H1 (cell line): Measurements from ENCODE around the gene TFF3. TPM values are rescaled to one million over a fixed set of nuclear protein-coding genes. Genes with fewer than 3 reads are reported as not detected.

ENCODE experiments used
- CTCF ChIA-PET: fragments of 300-600 bp; sonication (Branson Sonifier 250); formaldehyde crosslinking; loops from one replicate; lab custom pipeline; 2021; ENCODE audit not compliant: partially characterized antibody; lab: Charles Lee
- POLR2A ChIA-PET: fragments of 300-600 bp; sonication (Branson Sonifier 250); formaldehyde crosslinking; loops from one replicate; lab custom pipeline; 2021; ENCODE audit warnings: inconsistent platforms; ENCODE audit not compliant: partially characterized antibody; lab: Charles Lee
- DNase-seq, 2 experiments: peaks; one replicate each; pipeline versions ENCODE4 v3.0.0 to v3.0.0-alpha.2; 2010 to 2022; ENCODE audit warnings: low spot score in 2 of 2, low read depth in 1 of 2, mixed read lengths in 1 of 2
- FAIRE-seq: peaks from 2 replicates; lab custom pipeline; 2011; peaks lifted over from hg19 to GRCh38; lab: Jason Lieb, UNC
- H2AFZ ChIP-seq: 2 replicates; pipeline ENCODE4 v1.8.1; 2012; ENCODE audit warnings: low read length, inconsistent platforms
- H2AK5ac ChIP-seq: 2 replicates; pipeline ENCODE4 v1.6.1; 2013; ENCODE audit warnings: low read depth, low read length
- H2BK120ac ChIP-seq: replicated peaks from 2 replicates; pipeline ENCODE3; 2013; ENCODE audit warnings: low read depth, low read length, inconsistent platforms
- H2BK12ac ChIP-seq: 2 replicates; pipeline ENCODE4 v1.6.1; 2013; ENCODE audit warnings: low read depth, low read length
- H2BK15ac ChIP-seq: 2 replicates; pipeline ENCODE4 v1.6.1; 2013; ENCODE audit warnings: low read length
- H2BK20ac ChIP-seq: 2 replicates; pipeline ENCODE4 v1.6.1; 2013; ENCODE audit warnings: low read length
- H2BK5ac ChIP-seq: 2 replicates; pipeline ENCODE4 v1.6.1; 2013; ENCODE audit warnings: low read depth, low read length
- H3K14ac ChIP-seq: 2 replicates; pipeline ENCODE4 v1.6.1; 2013; ENCODE audit warnings: inconsistent platforms; ENCODE audit not compliant: insufficient read length
- H3K18ac ChIP-seq: 2 replicates; pipeline ENCODE4 v1.6.1; 2013; ENCODE audit warnings: low read length; ENCODE audit errors: extremely low read depth
- H3K23ac ChIP-seq: 2 replicates; pipeline ENCODE4 v1.6.1; 2013; ENCODE audit warnings: inconsistent platforms; ENCODE audit not compliant: insufficient read length
- H3K23me2 ChIP-seq: 2 replicates; pipeline ENCODE4 v1.6.1; 2013; ENCODE audit warnings: low read depth, low read length
- H3K27ac ChIP-seq: 2 replicates; pipeline ENCODE4 v1.6.1; 2011; ENCODE audit warnings: low read depth, low read length, inconsistent platforms
- H3K27me3 ChIP-seq, 4 experiments: replicated peaks in 1 of 4; 1 replicate in 1 of 4; 2 replicates in 3 of 4; pipeline versions ENCODE4 v1.6.1 to v1.8.1; 2011 to 2013; ENCODE audit warnings: low read length in 3 of 4, mild to moderate bottlenecking in 3 of 4, inconsistent platforms in 2 of 4, mixed read lengths in 2 of 4, moderate library complexity in 1 of 4; ENCODE audit not compliant: control insufficient read depth in 3 of 4, insufficient read depth in 3 of 4; ENCODE audit errors: extremely low read depth in 1 of 4
- H3K36me3 ChIP-seq, 4 experiments: 2 replicates each; pipeline versions ENCODE4 v1.6.1 to v1.8.1; 2011 to 2013; ENCODE audit warnings: mild to moderate bottlenecking in 4 of 4, low read length in 3 of 4, moderate library complexity in 2 of 4, control low read depth in 1 of 4, inconsistent platforms in 1 of 4; ENCODE audit not compliant: insufficient read depth in 4 of 4, control insufficient read depth in 2 of 4
- H3K4ac ChIP-seq: replicated peaks from 2 replicates; pipeline ENCODE3; 2013; ENCODE audit warnings: low read length, low read depth, mixed read lengths, inconsistent platforms; ENCODE audit not compliant: insufficient read length
- H3K4me1 ChIP-seq, 4 experiments: replicated peaks in 1 of 4; 1 replicate in 1 of 4; 2 replicates in 3 of 4; pipeline versions ENCODE4 v1.6.1 to v1.8.1; 2011 to 2013; ENCODE audit warnings: low read length in 3 of 4, inconsistent platforms in 2 of 4, mixed read lengths in 1 of 4; ENCODE audit not compliant: insufficient read depth in 4 of 4, control insufficient read depth in 3 of 4
- H3K4me2 ChIP-seq, 2 experiments: 2 replicates each; pipeline versions ENCODE4 v1.6.1 to v1.8.1; 2011 to 2013; ENCODE audit warnings: low read depth in 2 of 2, low read length in 2 of 2, control low read depth in 1 of 2, inconsistent platforms in 1 of 2, mild to moderate bottlenecking in 1 of 2; ENCODE audit not compliant: insufficient read depth in 1 of 2
- H3K4me3 ChIP-seq, 4 experiments: fragments of 200-600, 300-600 bp in 1 of 4; sonication (generic), shearing (Covaris generic), sonication (Bioruptor Twin) in 1 of 4; 2 replicates each; pipeline versions ENCODE4 v1.5.1 to v1.8.1; 2011 to 2016; ENCODE audit warnings: low read length in 4 of 4, low read depth in 3 of 4, control low read depth in 2 of 4, inconsistent platforms in 2 of 4, mild to moderate bottlenecking in 2 of 4, mixed read lengths in 1 of 4, moderate library complexity in 1 of 4; ENCODE audit not compliant: insufficient read depth in 2 of 4; ENCODE audit errors: extremely low read depth in 1 of 4
- H3K56ac ChIP-seq: replicated peaks from 2 replicates; pipeline ENCODE3; 2013; ENCODE audit warnings: low read depth, mild to moderate bottlenecking, mixed read lengths, low read length, inconsistent platforms; ENCODE audit not compliant: insufficient read length
- H3K79me1 ChIP-seq: 2 replicates; pipeline ENCODE4 v1.6.1; 2013; ENCODE audit warnings: low read depth, low read length, control low read depth
- H3K79me2 ChIP-seq, 2 experiments: 2 replicates each; pipeline versions ENCODE4 v1.6.1 to v1.8.1; 2012 to 2013; ENCODE audit warnings: low read length in 2 of 2, mild to moderate bottlenecking in 2 of 2, inconsistent platforms in 1 of 2; ENCODE audit not compliant: insufficient read depth in 2 of 2, control insufficient read depth in 1 of 2
- H3K9ac ChIP-seq, 4 experiments: replicated peaks in 1 of 4; 1 replicate in 1 of 4; 2 replicates in 3 of 4; pipeline versions ENCODE4 v1.6.1 to v1.8.1; 2011 to 2013; ENCODE audit warnings: low read depth in 3 of 4, low read length in 3 of 4, control low read depth in 2 of 4, mild to moderate bottlenecking in 2 of 4, moderate library complexity in 2 of 4, inconsistent platforms in 1 of 4; ENCODE audit errors: extremely low read depth in 1 of 4
- H3K9me3 ChIP-seq, 2 experiments: 2 replicates each; pipeline versions ENCODE4 v1.6.1 to v1.8.1; 2012 to 2013; ENCODE audit warnings: mild to moderate bottlenecking in 2 of 2, moderate library complexity in 2 of 2, control low read depth in 1 of 2, inconsistent platforms in 1 of 2, low read depth in 1 of 2, low read length in 1 of 2, mixed read lengths in 1 of 2; ENCODE audit not compliant: insufficient read depth in 2 of 2
- H4K20me1 ChIP-seq, 2 experiments: replicated peaks in 1 of 2; 2 replicates each; pipeline versions ENCODE3 to v1.8.1; 2011 to 2013; ENCODE audit warnings: inconsistent platforms in 2 of 2, low read length in 2 of 2, mild to moderate bottlenecking in 1 of 2; ENCODE audit not compliant: insufficient read depth in 2 of 2, control insufficient read depth in 1 of 2
- H4K5ac ChIP-seq: 2 replicates; pipeline ENCODE4 v1.6.1; 2013; ENCODE audit warnings: low read length, low read depth, mixed read lengths, inconsistent platforms; ENCODE audit not compliant: insufficient read length
- H4K8ac ChIP-seq: 2 replicates; pipeline ENCODE4 v1.8.0; 2013; ENCODE audit warnings: mild to moderate bottlenecking, moderate library complexity, low read length, inconsistent platforms; ENCODE audit not compliant: insufficient read depth; ENCODE audit errors: extremely low read depth
- H4K91ac ChIP-seq: replicated peaks from 2 replicates; pipeline ENCODE3; 2013; ENCODE audit warnings: low read length, mixed read lengths, inconsistent platforms; ENCODE audit not compliant: insufficient read length
- ATF3 ChIP-seq: IDR thresholded peaks from 2 replicates; pipeline ENCODE4 v1.6.1; 2011; ENCODE audit warnings: low read depth, mild to moderate bottlenecking, low read length; ENCODE audit not compliant: insufficient read depth
- CBX8 ChIP-seq: fragments of 300-800, 300-1000 bp; sonication (generic); IDR thresholded peaks from 2 replicates; pipeline ENCODE4 v1.7.1; 2016; ENCODE audit warnings: low read depth, low read length, borderline replicate concordance
- HDAC6 ChIP-seq: IDR thresholded peaks from one replicate; pipeline ENCODE4 v1.7.1; 2012; ENCODE audit warnings: low read depth, mild to moderate bottlenecking, inconsistent platforms, low read length, moderate library complexity
- KDM1A ChIP-seq: fragments of 200-600, 300-600 bp; sonication (generic); IDR thresholded peaks from 2 replicates; pipeline ENCODE4 v1.7.1; 2016; ENCODE audit warnings: mild to moderate bottlenecking, low read length, borderline replicate concordance
- NANOG ChIP-seq: IDR thresholded peaks from 2 replicates; pipeline ENCODE4 v1.6.1; 2011; ENCODE audit warnings: low read length, low read depth, mild to moderate bottlenecking, inconsistent platforms; ENCODE audit not compliant: insufficient read depth, poor library complexity, severe bottlenecking
- NRF1 ChIP-seq: IDR thresholded peaks from 2 replicates; pipeline ENCODE4 v1.6.1; 2011; ENCODE audit warnings: mild to moderate bottlenecking, low read depth, low read length, improper control_type of control experiment
- TAF1 ChIP-seq: IDR thresholded peaks from 2 replicates; pipeline ENCODE4 v1.6.1; 2011; ENCODE audit warnings: mild to moderate bottlenecking, low read depth, low read length
- TCF12 ChIP-seq: IDR thresholded peaks from 2 replicates; pipeline ENCODE4 v1.6.1; 2011; ENCODE audit warnings: low read depth, mild to moderate bottlenecking, low read length
- YY1 ChIP-seq: IDR thresholded peaks from 2 replicates; pipeline ENCODE4 v1.6.1; 2011; ENCODE audit warnings: low read depth, mild to moderate bottlenecking, low read length
- WGBS, 2 experiments: shearing (Covaris generic) in 1 of 2; methylation state at CpG; one replicate each; pipeline versions ENCODE4 v1.1.6 to v1.1.7; 2013 to 2015; ENCODE audit warnings: low lambda C conversion rate in 2 of 2, mixed read lengths in 2 of 2, inconsistent platforms in 1 of 2, low coverage in 1 of 2, missing lambda C conversion rate in 1 of 2; ENCODE audit not compliant: insufficient replicate concordance in 2 of 2, insufficient coverage in 1 of 2, insufficient read length in 1 of 2; ENCODE audit errors: extremely low coverage in 1 of 2, missing lambda C conversion rate in 1 of 2; 5-methylcytosine and 5-hydroxymethylcytosine counted together
- polyA plus RNA-seq, 7 experiments: library from polyadenylated mRNA; depleted of rRNA in 3 of 7; stranded (reverse) in 5 of 7; unstranded in 2 of 7; fragments of >200 nt in 5 of 7; fragments of 200-250 nt in 2 of 7; gene quantifications; 1 replicate in 5 of 7; 2 replicates in 1 of 7; 4 replicates in 1 of 7; pipeline versions ENCODE4 v1.2.1 to v1.2.3, GENCODE V29; 2011 to 2013; ENCODE audit warnings: missing spikeins in 2 of 7, mixed read lengths in 2 of 7
- total RNA-seq: library from RNA; stranded (reverse); fragmentation: NEBNext Ultra II Directional; extraction: Animal tissue kit (Norgen Biotek cat#: 25700); gene quantifications from 2 replicates; pipeline ENCODE4 v1.2.1, GENCODE V29; 2021

The TFF3 gene
- total and polyA plus RNA-seq, 2 of the 8 experiments (the other 6 are each of a cell fraction or from before 2014, with no cell fraction given) = 1.7 to 6.7 TPM

- H3K27ac ChIP-seq = no peak overlapping the region
- H2BK20ac ChIP-seq = no peak overlapping the region
- CTCF ChIA-PET = interaction anchor here (1.0 to 6.5 kb wide), 6 partner anchors 11 to 151 kb away, joined by 3 to 36 read pairs (median 4); no protein-coding TSS in a partner anchor
- H3K23me2 ChIP-seq = peaks cover 14% of the 10 kb centered on the region; the same call in 1 of the 2 replicates
- no peak overlapping the region for H3K4ac ChIP-seq
- H3K9me3 ChIP-seq = no peaks in the 10 kb centered on the region
- no peak overlapping the region for H3K18ac ChIP-seq
- H3K79me2 ChIP-seq = no peaks in the 10 kb centered on the region
- H4K91ac ChIP-seq = no peak overlapping the region
- peaks cover 0 to 10% of the 10 kb centered on the region in 2 experiments for H4K20me1 ChIP-seq
- no peaks in the 10 kb centered on the region; a peak in 1 of 7 replicates for H3K27me3 ChIP-seq
- no peak overlapping the region for H4K5ac ChIP-seq
- peaks cover 8% of the 10 kb centered on the region for H3K79me1 ChIP-seq
- no peak overlapping the region for H2BK15ac ChIP-seq
- H3K23ac ChIP-seq = no peak overlapping the region
- 89% methylated on average over 9 of the region's 9 CpGs; no CpG with 5 or more reads in 1 of the 2 experiments for WGBS, 2 experiments
- no peak overlapping the region for H2BK120ac ChIP-seq
- TF ChIP-seq YY1 (no peak), HDAC6 (no peak), TCF12 (no peak), NRF1 (no peak), CBX8 (no peak), ATF3 (no peak), TAF1 (no peak), KDM1A (no peak), NANOG (no peak)
- TF ChIP-seq, all 59 proteins: peak for 0
- DNase-seq (no peak), FAIRE-seq (no peak)
- Histone ChIP-seq H3K4me1 (no peaks in the 10 kb centered on the region), H4K8ac (no peak overlapping the region), H3K56ac (no peak overlapping the region), H3K36me3 (no peaks in the 10 kb centered on the region; a peak in 1 of 8 replicates), H3K4me2 (no peak overlapping the region), H3K9ac (no peak overlapping the region), H3K14ac (no peak overlapping the region), H2AK5ac (0 out of 2 replicates have a peak overlapping the region, but pooled peaks have one; percentile 71), H2BK5ac (no peak overlapping the region), H3K4me3 (no peak overlapping the region), H2AFZ (no peak overlapping the region), H2BK12ac (no peak overlapping the region)
- POLR2A ChIA-PET = no interaction called here
These were observed 17.8 kb downstream of the TFF3 start for GRCh38 chr21:42297377-42297776.
